ENCODE measurements around the gene SPG21. TPM values are rescaled to one million over a fixed set of nuclear protein-coding genes. Genes with fewer than 3 reads are reported as not detected.

The SPG21 gene
- total RNA-seq, 1 donor from 2014 or later: 71.8 TPM

DNA sequence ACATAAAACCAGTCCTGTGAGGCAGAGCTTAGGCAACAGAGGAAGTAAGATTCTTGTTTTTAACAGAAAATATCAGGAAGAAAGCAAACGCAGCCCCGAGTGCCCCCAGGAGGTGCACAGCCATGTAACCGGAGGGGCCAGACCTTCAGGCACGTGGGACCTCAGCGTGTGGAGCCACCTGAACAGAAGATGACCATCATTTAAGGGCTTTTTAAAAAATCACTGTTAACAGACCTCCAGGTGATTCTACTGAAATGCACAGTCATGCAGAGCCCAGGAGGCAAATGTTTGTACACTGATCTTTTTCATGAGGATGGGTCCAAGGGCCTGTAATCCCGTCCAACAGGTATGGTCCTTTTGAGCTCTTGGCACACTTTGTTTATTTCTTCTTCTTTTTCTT lies 38.8 kb downstream of the SPG21 start:
- DNase-seq (ENCODE audit: low read depth, low spot score): no peak
- H3K27ac Mint-ChIP-seq (ENCODE audit: unreplicated experiment): no peak overlapping the region
- peaks cover 28% of the 10 kb centered on the region for H3K9me3 Mint-ChIP-seq
- H3K27me3 Mint-ChIP-seq (ENCODE audit: low read depth): no peaks in the 10 kb centered on the region
- H3K36me3 Mint-ChIP-seq (ENCODE audit: low read depth): peaks cover 43% of the 10 kb centered on the region
- TF ChIP-seq, protein P1, sequence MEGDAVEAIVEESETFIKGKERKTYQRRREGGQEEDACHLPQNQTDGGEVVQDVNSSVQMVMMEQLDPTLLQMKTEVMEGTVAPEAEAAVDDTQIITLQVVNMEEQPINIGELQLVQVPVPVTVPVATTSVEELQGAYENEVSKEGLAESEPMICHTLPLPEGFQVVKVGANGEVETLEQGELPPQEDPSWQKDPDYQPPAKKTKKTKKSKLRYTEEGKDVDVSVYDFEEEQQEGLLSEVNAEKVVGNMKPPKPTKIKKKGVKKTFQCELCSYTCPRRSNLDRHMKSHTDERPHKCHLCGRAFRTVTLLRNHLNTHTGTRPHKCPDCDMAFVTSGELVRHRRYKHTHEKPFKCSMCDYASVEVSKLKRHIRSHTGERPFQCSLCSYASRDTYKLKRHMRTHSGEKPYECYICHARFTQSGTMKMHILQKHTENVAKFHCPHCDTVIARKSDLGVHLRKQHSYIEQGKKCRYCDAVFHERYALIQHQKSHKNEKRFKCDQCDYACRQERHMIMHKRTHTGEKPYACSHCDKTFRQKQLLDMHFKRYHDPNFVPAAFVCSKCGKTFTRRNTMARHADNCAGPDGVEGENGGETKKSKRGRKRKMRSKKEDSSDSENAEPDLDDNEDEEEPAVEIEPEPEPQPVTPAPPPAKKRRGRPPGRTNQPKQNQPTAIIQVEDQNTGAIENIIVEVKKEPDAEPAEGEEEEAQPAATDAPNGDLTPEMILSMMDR (conservative IDR thresholded peaks at IDR 0.05): no peak
- H3K4me3 Mint-ChIP-seq: no peak overlapping the region
- no peaks in the 10 kb centered on the region for H3K4me1 Mint-ChIP-seq

DNA sequence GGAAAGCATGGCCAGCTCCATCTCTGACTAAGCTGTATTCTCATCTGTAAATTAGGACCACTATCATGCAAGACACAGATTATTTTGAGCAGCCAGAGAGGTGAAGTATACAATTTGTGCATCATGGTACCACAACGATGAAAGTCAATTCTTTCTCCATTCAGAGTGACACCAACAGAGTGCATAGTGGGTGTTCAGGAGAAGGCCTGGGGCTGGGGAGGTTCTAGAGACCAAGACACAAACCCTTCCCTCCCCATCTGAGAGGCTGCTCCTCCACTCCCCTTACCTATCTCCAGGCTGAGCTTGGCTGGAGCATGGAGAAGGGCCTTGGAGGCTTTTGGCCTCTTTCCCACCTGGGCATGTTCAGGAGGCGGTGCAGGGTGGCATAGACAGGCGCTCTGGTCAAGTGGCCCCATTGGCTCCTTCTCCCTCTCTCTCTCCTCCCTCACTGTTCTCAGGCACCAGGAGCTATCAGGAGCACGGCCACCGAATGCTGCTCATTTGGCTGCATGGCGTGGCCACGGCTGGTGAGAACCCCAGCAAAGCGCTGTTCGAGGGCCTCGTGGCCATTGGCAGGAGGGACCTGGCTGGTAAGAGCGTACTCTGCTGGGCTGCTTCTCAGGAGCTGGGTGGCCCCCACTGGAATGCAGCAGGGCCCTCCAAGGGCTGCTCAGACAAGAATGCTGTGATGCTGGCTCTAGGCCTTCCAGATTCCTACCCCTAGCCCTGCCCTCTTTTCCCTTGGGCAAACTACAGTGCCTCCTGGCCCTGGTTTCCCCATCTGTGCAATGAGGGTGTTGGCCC lies 40.1 kb downstream of the SPG21 start:
- Mint-ChIP-seq H3K27ac (ENCODE audit: unreplicated experiment) (no peak overlapping the region), H3K27me3 (ENCODE audit: low read depth) (no peaks in the 10 kb centered on the region), H3K4me1 (no peaks in the 10 kb centered on the region), H3K36me3 (ENCODE audit: low read depth) (peaks cover 30% of the 10 kb centered on the region), H3K4me3 (no peak overlapping the region), H3K9me3 (peaks cover 24% of the 10 kb centered on the region)
- TF ChIP-seq, protein P1 (conservative IDR thresholded peaks at IDR 0.05): no peak
- no peak for DNase-seq (ENCODE audit: low read depth, low spot score)

DNA sequence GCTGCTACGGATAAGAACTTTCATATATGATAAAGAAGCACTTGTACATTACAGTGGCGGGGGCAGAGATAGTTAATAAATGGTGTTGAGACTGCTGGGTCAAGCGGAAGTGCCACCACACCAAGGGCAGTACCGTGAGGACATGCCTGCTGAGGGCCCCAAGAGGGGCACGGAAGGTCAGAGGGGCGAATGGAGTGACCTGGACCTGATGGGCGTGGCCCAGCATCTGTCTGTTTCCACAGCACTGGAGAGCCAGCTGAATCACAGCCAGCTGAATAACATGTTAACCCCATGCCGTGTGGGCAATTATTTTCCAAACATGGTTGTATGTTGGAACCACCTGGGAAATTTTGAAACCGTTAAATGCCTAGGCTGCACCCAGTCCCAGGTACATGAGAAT lies 40.8 kb downstream of the SPG21 start:
- H3K9me3 Mint-ChIP-seq: peaks cover 19% of the 10 kb centered on the region
- no peaks in the 10 kb centered on the region for H3K4me1 Mint-ChIP-seq
- H3K27ac Mint-ChIP-seq (ENCODE audit: unreplicated experiment): no peak overlapping the region
- no peak for DNase-seq (ENCODE audit: low read depth, low spot score)
- H3K27me3 Mint-ChIP-seq (ENCODE audit: low read depth): no peaks in the 10 kb centered on the region
- no peak overlapping the region for H3K4me3 Mint-ChIP-seq
- H3K36me3 Mint-ChIP-seq (ENCODE audit: low read depth): peaks cover 24% of the 10 kb centered on the region
- TF ChIP-seq, protein P1 (conservative IDR thresholded peaks at IDR 0.05): no peak

DNA sequence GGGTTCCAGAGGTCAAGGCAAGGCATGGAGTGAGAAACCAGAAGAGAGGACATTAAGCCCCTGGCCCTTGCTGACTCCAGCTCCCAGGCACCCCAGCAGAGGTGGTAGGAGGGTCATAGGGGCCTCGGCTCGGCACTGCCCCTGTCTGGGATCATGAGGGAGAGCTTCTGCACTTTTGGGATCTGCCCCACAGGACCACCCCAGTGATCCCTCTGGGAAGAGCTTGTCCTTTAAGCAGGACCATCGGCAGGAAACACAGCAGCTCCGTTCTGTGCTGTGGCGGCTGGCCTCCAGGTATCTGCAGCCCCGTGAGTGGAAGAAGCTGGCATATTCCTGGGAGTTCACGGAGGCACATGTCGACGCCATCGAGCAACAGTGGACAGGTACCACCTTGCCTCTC lies 42.5 kb downstream of the SPG21 start:
- Mint-ChIP-seq H3K27ac (ENCODE audit: unreplicated experiment) (no peak overlapping the region), H3K4me1 (peaks cover 3% of the 10 kb centered on the region), H3K4me3 (no peak overlapping the region), H3K9me3 (peaks cover 5% of the 10 kb centered on the region), H3K27me3 (ENCODE audit: low read depth) (no peaks in the 10 kb centered on the region), H3K36me3 (ENCODE audit: low read depth) (peaks cover 11% of the 10 kb centered on the region)
- no peak for DNase-seq (ENCODE audit: low read depth, low spot score)
- TF ChIP-seq, protein P1 (conservative IDR thresholded peaks at IDR 0.05): no peak

DNA sequence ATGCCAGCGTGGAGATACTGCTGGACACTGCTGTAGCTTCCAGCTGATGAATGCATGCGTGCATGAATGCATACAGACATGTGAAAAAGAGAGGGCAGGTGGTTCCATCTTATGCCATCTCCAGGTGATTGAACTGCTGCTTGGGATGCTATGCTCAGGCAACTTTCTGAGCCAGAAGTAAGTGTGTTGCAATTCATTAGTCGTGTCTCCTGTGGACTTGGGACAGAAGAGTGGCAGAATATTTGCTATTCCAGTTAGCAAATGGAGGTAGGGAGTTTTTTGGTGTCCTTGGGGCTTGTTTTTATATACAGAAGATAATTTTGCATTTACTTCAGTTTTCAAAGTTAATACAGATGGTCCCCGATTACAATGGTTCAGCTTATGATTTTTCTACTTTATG lies 44.8 kb downstream of the SPG21 start:
- peaks cover 3% of the 10 kb centered on the region for H3K4me1 Mint-ChIP-seq
- no peaks in the 10 kb centered on the region for H3K9me3 Mint-ChIP-seq
- H3K27me3 Mint-ChIP-seq (ENCODE audit: low read depth): no peaks in the 10 kb centered on the region
- H3K36me3 Mint-ChIP-seq (ENCODE audit: low read depth): peaks cover under 1% of the 10 kb centered on the region
- H3K4me3 Mint-ChIP-seq: no peak overlapping the region
- TF ChIP-seq, protein P1 (conservative IDR thresholded peaks at IDR 0.05): no peak
- no peak for DNase-seq (ENCODE audit: low read depth, low spot score)
- H3K27ac Mint-ChIP-seq (ENCODE audit: unreplicated experiment): no peak overlapping the region
